Stimulated activated CD4-positive, alpha-beta T cell treated with anti-CD3 and anti-CD28 coated beads, Interleukin-15, amount 100 ng/mL, for 48 hours (primary cell): ENCODE results near the gene NR5A1.

Experiments
- DNase-seq, 2 donors: peaks; one replicate each; pipeline ENCODE4 v3.0.0-alpha.2; 2020; ENCODE audit warnings: low read depth in 2 of 2

Gene NR5A1

DNA sequence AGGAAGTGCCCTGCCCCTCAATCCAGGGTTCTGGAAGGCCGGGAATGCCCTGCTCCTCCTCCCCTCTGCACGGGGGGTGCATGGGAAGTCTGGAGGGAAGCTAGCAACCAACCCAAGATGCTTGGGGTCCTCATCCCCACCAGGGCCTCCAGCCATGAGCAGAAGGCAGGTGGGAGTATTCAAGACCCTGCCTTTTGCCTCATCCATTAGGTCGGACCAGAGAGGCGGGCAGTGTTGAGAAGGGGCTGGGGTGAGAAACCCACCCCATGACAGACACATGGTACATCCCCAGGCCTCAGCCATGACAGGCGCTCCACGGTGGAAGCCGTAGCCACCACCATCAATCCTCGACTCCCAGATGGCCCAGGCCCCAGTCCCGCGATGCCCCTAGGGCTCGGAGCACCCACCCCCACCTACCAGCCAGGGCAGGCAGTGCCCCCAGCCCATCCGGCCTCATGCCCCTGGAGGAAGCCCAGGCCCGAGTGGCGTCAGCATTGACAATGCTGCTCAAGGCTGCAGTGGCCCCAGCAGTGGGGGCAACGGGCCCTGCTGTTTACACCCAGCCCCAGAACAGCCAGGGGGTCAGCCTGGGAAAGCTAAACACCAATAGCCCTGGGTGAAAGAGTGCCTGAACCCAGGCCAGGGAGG, 8.6 kb downstream of the NR5A1 start:
- DNase-seq = no peak

DNA sequence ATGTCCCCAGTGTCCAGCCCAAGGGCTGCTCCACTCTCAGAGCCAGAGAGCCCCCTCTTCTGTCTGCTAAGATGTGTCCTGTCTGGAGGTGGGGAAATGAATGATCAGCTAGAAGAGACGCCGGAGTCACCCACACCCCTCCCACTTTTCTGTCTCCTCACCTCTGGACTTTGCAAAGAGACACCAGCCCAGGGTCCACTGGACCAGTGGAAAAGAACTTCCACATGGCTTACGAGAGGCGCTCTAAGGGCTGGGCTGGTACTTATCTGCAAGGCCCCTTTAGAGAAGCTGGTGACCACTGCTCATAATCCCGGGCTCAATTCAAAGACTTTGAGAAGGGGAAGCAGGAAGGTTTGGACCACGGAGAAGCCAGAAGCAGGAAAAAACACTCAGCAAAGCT, 9.2 kb downstream of the NR5A1 start:
- no peak for DNase-seq

DNA sequence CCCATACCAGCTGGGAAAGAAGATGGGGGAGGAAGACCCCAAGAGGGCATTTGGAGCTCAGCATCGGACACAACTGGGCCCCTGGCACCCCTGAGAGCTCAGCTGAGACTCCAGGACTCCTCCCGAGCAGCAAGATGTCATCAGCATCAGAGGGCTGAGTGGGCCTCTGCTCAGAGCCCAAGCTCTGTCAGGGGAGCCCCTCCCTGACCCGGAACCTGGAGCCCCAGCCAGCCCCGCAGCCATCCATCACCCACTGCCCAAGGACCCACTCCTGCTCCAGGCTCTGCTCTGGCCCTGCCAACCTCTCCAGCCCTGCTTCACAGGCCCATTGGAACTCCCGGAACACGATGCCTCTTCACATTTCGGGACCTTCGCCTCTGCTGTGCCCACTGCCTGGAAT, 9.8 kb downstream of the NR5A1 start:
- no peak for DNase-seq

DNA sequence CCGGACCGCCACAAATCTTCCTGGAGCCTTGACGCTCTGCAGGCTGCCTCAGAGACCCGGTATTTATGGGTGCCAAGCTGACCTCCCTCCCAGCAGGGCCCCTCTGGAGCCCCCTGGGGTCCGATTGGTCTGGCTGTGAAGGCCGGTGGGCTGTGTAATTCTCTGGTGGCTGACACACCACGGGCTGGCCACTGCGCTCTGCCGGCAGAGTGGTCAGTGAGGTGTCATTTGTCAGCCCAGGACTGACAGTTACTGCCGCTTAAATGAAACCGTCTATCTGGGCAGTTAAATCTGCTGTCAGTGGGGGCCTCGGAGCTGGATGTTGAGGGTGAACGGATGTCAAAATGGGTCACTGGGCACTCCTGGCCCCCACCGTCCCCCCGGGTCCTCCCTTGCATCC, 10.7 kb downstream of the NR5A1 start:
- DNase-seq = no peak

DNA sequence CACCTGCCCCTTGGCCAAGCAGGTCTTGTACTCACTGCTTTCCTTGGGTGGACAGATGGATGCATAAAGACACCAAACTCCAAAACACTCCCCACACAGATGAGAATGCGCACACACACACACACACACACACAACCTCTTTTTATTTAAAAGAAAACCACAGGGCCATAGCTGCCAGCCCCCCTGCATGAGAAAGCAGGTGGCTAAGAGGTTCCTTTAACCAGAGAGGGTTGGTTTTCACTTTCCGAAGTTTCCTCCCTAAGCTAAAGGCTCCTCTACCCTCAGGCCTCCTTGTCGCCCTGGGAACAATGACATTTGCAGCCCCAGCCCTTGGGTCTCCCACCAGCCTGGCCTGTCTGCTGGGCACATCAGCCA, 11.1 kb downstream of the NR5A1 start:
- DNase-seq = no peak

DNA sequence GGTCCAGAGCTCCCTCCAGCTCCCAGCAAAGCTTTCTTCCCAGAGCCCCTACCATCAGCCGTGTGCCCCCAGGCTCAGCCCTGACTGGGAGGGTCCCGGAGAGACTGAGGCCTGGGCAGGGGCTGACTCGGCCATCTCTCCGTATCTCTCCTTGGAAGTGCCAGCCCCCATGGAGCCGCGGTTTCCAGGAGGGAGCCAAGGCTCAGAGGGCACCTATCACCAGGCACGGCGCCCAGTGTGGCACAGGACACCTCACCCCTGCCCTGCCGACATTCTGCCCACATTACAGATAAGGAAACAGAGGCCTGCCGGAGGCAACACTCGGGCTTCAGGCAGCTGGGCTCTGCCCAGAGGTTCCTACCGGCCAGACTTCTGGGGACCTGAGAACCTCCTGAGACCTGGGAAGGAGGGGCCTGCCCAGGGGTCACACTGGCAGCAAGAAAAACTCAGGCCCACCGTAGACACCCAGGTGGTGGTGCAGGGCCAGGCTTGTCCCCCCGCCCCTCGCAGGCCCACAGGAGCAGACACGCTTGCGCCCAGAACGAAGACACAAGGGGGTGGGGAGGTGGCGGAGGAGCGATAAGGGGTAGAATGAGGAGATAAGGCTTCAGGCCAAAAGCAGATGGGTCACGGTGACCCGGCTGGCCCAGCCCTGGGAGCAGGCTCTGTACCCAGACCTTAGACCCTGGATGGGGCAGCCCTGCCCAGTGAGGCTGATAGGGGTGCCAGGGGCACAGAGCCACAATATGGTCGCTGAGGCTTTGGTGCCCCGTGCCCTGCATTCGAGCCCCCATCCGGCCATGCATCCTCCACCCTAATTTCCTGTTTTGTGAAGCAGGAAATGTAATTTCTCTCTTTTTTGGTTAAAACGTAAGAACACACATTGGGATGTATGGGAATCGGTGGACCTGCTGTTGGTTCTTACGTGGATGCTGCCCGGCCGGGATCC, 11.8 kb downstream of the NR5A1 start:
- no peak for DNase-seq

DNA sequence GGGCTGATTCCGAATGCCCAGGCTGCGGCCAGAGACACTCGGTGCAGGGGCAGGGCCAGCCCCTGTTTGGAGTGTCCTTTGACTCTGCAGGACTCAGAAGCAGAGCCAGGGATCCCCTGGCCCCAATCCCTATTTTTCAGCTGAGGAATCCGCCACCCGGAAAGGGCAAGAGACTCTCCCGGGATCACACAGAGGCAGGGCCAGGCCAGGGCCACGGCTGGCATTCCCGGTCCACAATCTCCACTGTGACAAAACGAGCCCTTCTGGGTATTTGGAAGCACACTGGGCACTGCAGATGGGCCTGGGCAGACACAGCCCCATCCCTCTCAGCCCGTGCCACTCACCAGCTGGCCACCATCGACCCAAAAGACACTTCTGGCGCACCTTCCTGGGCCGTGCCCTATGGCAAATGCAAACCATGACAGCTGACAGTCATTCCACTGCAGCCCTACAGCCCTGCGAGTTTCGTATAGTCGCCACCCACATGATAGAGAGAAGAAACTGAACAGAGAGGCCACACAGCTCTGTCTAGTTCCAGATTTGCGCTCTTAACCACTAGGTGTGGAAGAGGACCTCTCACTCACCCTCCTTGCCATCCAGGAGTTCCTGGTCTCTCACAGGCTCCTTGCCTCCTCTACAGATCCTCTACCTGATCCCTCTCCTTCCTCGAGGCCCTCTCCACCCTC, 13.3 kb downstream of the NR5A1 start:
- DNase-seq = no peak

DNA sequence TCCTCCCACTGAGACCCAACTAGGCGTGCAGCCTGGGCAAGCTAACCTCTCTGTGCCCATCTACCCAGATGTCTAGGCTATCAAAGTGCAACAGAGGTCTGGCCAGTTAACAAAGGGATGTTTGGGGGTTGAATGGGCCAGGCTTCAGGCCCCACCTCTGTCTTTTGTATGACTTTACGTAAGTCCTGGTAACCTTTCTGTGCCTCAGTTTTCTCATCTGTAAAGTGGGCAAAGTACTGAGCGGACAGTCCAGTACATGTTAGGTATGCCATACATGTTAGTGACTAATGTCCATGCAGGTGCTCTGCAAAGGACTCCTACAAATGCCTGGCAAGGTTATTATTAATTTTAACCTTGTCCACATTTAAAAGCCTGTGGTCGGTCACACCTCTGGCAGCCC, 14.0 kb downstream of the NR5A1 start:
- no peak for DNase-seq

DNA sequence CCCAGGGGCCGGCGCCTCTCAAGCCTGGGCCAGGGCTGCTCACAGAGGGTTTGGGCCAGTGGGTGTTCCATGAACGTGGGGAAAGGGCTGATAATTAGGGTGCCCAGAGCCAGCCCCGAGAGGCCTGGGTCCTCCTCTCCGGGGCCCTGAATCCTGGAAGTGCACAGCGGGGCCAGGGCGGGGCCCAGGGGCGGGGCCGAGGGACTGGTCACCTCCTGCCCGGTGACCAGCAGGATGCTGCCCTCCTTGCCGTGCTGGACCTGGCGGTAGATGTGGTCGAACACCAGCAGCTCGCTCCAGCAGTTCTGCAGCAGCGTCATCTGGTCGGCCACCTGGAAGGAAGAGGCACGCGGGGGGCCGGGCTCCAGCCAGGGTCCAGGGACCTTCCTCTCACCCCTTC, 14.4 kb downstream of the NR5A1 start:
- no peak for DNase-seq

DNA sequence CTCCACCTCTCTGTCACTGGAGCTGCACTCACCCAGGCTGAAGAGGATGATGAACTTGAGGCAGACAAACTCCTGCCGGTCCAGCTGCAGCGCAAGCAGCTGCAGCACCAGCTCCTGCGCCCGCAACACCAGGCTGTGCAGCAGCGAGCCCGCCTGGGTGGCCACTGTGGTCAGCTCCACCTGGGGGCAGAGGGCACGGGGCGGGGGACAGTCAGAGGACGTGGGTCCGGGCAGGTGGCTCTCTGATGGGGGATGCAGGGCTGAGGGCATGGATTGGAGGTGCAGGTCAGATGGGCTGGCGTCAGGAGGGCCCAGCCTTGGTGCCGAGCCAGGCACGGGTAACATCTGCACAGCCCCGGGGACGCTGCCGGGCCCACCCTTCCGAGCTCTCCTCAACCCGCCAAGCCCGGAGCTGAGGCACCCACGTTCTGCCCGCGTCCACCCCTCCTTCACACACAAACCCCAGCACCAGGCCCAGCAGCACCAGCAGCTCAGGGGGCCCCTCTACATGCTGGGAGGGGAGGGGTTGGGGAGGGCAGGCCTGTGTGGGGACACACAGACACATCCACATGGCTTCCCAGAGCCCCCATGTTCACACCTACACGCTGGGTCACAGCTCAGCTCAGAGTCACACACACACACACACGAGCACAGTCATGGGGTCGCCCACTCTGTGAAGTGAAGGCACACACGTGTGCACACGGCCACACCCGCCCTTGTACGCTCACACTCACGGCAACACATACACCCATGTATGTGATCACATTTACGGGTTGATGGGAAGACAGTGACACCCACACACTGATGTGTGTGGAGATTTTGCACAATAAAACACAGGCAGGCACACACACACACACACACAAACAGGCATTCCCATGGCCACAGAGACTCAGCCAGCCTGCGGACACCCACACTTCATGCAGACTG, 15.9 kb downstream of the NR5A1 start:
- DNase-seq = no peak

DNA sequence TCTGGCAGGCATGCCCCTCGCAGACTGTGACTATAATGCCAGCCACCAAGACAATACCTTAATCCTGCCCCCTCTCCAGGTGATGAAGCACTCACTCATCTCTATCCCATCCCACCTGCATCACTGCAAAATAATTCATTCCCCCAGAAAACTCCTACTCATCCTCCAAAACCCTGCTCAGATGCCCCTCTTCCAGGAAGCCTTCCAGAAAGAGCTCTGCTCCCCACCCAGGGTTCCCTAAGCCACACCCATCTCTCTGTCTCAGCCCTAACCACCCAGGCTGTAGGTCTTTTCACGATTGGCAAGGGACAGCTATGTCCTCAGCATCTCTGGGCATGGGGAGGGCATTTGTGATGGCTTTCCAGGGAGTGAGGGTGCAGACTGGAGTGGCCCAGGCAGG, 17.2 kb downstream of the NR5A1 start:
- DNase-seq = no peak

DNA sequence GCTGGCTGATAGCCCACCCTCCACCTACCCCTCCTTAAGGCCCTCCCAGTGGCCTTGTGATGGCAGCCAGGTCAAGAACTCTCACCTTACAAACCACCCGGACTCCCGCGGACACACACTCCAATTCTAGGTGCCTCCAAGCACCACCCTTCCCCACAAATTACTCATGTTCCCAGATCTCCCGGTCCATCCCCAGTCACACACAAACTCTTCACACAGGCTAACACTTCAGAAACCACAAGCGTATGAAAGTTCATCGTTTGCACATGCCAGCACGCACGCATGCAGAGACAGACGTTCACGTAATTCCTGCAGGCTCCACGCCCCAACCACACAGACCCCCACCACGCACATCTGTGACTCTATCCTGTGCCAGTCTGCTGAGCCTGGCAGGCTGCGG, 18.0 kb downstream of the NR5A1 start:
- no peak for DNase-seq

DNA sequence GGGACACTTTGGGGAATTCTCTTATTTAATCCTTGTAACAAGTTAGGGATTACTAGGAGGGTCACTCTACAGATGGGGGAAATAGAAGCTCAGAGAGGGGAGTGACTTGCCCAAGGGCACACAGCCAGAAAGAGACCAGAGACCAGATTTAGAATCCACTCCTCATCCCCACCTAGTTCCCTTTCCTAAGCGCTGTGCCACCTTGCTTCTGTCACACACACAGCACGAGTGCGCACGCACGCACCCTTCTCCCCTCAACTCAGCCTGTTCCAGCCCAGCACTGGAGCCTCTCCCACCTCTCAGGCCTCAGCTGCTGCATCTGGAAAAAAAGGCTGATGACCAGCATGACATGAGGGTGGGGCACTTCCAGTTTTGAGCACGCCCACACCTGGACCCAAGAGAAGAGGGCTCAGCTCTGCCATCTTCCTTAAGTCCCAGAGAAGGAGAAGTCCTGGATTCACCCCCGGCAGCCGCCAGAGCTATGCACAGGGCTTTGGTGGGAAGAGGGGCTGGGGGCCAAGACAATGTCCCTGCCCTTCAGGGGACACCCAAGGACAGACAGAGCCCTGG, 18.5 kb downstream of the NR5A1 start:
- DNase-seq = no peak

DNA sequence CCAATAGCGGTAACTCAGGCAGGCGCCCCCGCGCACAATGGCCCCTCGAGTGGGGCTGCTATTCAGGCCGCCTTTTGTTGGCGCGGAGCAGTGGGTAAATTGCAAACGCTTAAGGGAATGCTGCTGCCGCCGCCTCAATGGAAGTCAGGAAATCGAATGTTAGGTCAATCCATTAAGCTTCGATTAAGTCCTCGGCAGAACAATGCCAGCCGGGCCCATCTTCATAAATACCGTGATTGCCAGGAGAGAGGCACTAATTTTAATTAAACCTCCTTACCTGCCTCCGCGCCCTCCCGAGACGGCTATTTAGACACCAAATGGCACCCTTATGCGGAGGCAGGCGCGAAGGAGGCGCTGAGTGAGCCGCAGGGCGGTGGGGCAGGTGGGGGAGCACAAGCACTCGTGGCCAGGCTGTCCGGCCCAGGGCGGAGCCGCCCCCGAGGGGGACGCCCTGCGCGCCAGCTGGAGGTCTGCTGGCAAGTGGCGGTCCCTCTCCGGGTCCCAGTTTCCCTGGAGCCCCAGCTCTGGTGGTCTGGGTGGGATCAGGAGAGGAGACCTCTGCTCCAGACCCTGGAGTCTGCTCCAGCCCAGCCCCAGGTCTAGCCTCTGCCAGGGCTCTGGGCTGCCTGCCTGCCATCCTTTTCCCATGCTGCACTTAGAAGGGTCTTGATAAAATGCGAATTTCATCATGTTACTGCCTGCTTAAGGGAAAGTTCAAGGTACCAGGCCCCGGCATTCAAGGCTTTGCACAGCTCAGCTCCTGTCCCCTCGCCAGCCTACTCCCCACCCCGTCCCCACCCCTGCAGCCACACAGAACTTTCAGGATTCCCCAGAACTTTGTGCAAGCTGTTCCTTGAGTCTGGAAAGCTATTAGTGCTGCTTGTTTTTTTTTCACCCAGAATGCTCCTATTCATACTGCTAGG, 19.7 kb downstream of the NR5A1 start:
- no peak for DNase-seq

DNA sequence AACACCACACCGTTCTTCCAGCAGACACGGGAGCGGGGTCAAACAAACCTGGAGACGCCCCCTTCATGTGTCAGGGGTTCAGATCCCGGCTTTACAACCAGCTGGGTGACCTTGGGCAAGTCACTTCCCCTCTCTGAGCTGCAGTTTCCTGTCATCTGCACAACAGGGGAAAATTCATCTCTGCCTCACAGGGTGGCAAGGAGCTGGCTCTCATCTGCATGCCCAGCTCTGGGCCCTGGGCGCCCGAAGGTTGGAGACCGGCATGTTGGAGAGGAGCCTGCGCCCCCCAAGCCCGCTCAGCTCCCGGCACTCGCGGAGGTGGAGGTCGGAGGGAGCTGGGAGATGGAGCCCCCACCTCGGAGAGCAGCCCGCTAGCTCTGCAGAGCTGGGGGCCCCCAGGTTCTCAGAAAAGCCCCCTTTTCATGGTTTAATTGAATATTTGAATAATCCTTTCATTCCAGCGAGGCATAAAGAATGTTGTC, 20.4 kb downstream of the NR5A1 start:
- DNase-seq = no peak

DNA sequence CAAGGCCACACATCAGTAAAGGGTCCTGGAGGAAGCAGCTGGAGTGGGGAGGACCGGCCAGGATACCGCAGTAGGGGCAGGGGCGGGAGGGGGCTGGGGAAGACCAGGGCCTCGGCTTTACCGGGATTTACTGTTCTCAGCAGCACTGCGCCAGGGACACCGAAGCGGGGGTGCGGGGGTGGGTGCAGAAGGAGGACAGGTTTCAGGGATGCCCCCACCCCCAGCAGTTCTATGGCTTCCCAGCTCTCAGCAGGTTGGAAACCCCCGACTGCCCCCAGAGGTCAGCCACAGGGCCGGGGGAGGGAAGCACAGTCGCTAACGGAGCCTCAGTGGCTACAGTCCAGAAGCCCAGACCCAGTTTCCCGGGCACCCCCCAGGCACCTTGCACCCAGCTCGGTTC, 21.3 kb downstream of the NR5A1 start:
- DNase-seq = no peak

DNA sequence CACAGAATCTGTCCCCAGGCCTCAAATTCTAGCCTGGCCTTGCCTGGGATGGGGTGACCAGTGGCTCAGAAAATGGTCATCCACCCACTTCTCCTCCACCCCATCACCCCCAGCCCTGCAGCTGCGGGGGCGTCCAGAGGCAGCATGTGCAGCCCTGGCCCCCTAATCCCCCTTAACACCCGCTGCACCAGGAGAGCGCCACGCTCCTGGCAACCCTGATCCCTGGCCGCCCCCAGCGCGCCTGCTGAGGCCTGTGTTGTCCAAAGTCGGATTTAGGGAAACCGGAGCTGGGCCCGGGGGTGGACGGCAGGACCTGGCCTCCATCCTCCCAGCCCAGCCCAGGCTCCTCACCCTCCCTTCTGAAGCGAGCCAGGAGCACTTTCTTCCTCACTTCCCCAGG, 22.0 kb downstream of the NR5A1 start:
- no peak for DNase-seq

DNA sequence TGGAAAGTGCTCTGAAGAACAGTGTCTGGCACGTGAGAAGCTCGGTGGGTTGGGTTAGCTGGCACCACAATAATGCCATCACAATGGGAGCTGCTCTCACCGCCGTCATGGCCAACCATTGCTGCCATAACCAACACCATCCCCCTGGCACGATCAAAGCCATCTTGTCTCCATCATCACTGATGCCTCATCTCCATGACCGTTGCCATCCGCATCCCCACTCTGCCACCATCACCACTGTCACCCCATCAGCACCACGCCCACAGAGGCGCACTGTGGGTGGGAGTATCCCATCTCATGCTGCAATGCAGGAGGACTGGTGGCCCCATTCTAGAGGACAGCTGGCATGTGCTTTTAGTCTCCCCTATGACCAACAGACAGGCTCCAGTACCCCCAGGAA, 23.7 kb downstream of the NR5A1 start:
- DNase-seq = no peak

DNA sequence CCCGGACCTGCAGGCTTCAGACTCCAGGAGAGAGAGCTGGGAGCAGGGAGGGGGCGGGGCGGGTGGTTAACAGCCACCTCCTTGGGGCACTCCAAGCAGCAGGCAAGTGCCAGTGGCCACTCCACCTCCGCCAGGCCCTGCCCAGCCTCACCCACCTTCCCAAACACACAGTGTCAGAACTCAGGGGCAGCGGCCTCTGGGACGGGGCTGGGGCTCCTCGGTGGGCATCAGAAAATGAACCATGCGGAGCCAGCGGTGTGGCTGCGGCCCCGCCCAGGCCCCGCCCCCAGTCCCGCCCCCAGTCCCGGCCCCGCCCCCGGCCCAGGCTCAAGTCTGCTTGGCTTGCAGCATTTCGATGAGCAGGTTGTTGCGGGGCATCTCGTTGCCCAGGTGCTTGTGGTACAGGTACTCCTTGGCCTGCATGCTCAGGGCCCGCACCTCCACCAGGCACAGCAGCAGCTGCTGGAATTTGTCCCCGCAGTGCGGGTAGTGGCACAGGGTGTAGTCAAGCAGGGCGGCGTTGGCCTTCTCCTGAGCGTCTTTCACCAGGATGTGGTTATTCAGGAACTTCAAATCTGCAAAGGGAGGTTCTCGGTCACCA, 24.7 kb downstream of the NR5A1 start:
- no peak for DNase-seq

DNA sequence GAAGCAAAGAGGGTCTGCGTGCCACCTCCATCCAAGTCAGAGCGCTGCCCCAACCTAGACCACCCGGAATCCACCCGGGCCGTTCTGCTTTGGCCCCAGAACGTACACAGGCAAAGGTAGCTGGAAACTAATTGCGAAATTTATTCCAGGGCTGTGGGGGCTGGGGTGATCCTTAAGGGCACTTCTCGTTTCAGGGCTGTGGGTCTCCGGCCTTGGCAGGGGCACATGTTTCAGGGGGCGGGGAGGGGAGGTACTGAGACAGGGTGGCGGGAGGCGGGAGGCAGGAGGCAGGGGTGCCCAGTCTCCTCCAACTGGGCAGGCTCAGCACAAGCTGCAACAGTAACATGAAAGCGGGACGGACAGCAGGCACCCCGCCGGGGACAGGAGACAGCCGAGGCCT, 26.1 kb downstream of the NR5A1 start:
- DNase-seq = no peak
